ENCODE measurements around the gene DELE1.

The DELE1 gene

DNA sequence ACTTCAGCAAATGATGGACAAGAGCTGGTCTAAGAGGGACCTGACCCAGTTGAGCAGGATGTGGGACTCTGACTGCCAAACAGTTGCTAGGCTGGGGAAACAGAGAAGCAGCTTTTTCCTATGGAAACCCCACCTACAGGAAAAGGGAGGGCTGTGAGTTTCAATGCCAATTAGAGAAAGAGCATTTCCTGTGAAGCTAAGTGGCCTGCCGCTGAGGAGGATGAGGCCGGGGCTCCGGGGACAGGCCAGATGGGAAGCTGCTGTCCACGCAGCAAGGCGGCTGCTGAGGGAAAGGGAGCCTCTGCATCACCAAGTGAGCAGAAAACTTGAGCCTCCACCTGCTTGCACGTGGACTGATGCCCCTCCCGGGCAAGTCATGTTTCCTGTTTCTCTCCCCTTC, 34.4 kb downstream of the DELE1 start, which contains the start of gene PCDH12:
Gene PCDH12, minus strand, starts transcription at position 90 of the 400 bp plus-strand sequence. CDS start 351 bp downstream, outside the sequence.
- no peak for DNase-seq (ENCODE audit: low spot score)

GRCh38 chr5:141958546-141959172, 35.0 kb downstream of the DELE1 start:
- no peak for DNase-seq (ENCODE audit: low spot score)

DNA sequence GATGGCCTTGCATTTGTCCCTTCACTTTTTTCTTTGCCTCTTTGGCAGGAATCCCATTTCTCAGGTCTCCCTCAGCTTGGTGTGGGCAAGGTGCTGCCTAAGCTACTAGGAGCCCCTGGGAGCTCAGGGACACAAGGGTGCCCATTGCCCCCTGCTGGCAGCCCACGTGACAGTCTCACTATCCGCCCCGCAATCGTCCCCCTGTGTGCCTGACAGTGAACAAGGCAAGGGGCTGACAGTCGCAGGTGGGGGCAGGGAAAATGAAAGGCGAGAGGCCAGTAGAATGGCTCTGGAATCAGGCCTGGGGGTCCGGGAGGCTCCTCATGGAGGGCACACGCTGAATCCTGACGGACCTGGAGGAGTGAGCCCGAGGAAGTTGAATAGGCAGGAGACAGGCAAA, 36.3 kb downstream of the DELE1 start:
- DNase-seq (ENCODE audit: low spot score), result no peak

DNA sequence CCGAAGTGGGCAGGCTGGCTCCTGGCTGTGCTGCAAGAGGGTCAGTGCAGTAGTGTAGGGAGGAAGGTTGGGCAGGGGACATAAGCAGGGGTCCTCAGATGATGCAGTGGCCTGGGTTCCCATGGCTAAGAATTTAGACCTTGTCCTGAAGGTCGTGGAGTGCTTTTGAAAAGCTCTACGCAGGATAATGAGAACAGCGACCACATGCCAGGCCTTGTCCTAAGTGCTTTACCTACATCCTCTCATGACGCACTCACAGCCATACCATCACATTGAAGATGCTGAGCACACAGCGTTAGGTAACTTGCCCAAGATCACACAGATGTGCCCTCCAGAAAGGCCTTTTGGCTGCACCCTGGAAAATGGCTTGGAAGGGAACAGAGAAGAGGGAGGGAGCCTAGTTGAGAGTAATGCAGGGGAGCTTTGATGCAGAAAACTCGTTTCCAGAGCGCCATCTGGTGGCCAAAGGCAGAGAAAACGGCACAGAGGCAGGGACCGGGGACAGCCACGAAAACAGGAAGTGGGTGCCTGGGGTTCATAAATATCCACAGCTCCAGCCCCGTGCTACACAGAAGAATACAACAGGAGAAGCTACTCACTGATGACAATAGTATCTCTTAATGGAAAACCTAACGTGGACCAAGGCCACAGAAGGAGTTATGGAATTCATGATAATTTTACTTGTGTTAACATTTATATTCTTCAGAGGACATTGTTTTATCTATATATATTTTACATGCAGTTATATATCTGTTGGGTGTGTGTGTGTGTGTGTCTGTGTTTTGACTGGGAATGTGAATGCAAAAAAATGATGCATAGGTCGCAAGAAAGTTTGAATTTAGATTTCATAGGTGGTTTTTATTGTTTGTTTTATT, 37.0 kb downstream of the DELE1 start:
- DNase-seq (ENCODE audit: low spot score), result peak; percentile 84

DNA sequence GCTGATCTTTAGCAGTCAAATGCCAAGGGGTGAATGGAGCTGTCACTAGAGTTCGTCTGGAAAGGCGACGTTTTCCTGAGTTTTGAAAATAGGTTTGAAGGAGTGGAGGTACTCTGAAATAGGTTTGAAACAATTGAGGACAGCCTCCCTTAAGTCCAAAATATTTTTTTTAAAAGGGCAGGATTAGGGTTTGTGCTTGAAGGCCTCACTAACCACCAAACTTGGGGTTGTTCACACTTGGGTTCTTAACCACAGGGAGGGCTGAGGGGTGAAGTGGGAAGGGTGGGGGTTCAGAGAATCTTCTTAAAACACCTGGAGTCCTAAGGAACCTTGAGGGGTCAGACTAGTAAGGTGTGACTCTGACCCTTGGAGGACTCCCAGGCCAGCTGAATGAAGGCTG, 37.8 kb downstream of the DELE1 start:
- DNase-seq (ENCODE audit: low spot score), result no peak

GRCh38 chr5:141963701-141964100, 40.0 kb downstream of the DELE1 start:
- no peak for DNase-seq (ENCODE audit: low spot score)

DNA sequence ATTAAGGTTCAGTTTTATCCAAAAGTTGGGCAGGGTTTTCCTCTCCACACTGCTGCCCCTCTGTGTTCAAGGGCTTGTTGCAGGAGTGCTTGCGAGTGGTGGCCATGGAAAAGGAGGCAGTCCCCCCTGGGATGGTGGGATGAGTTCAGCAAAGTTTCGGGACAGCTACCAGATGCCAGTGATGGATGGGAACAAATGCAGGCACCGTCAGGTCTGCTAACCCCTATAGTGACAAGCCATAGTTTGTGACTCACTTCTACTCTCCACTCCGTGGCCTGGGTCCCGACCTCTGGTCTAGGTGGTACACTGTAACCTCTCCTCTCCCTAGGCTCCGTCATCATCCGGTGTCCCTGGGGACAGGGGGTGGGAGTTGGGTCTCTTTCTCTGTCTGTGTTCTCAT, 41.4 kb downstream of the DELE1 start:
- no peak for DNase-seq (ENCODE audit: low spot score)

GRCh38 chr5:141966275-141966962, 42.7 kb downstream of the DELE1 start:
- no peak for DNase-seq (ENCODE audit: low spot score)

DNA sequence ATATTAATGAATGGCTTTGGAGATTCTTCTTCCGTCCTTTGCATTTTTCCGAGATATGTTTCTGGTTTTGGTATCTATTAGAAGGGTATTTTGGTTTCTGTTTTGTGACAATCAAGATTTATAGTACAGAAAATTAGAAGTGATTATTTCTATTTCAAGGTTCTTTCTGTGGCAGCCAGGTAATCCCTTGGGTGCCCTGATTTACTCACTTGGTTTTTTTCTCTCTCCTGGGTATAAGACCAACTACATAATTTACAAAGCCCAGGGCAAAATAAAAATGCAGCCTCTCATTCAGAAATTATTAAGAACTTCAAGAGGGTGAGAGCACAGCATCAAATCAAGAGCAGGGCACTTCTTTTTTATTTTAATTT, 43.3 kb downstream of the DELE1 start:
- DNase-seq (ENCODE audit: low spot score), result no peak

GRCh38 chr5:141968914-141969608, 45.4 kb downstream of the DELE1 start, which contains the start of gene RNF14:
TSS of gene RNF14 (plus strand) at chr5:141969105. CDS start at chr5:141973589, 4,484 bp downstream.
- DNase-seq (ENCODE audit: low spot score), result peak; percentile 96

GRCh38 chr5:141969783-141970771, 46.4 kb downstream of the DELE1 start:
- DNase-seq (ENCODE audit: low spot score), result peak; percentile 40

- DNase-seq (ENCODE audit: low spot score), result no peak
Measured at GRCh38 chr5:141973871-141974595, 50.4 kb downstream of the DELE1 start.

GRCh38 chr5:141976176-141976575, 52.5 kb downstream of the DELE1 start:
- DNase-seq (ENCODE audit: low spot score), result no peak

GRCh38 chr5:141978389-141978788, 54.7 kb downstream of the DELE1 start:
- DNase-seq (ENCODE audit: low spot score), result no peak

- DNase-seq (ENCODE audit: low spot score), result no peak
Measured at GRCh38 chr5:141982626-141983025, 59.0 kb downstream of the DELE1 start.

- no peak for DNase-seq (ENCODE audit: low spot score)
Measured at GRCh38 chr5:141986072-141986471, 62.4 kb downstream of the DELE1 start.

DNA sequence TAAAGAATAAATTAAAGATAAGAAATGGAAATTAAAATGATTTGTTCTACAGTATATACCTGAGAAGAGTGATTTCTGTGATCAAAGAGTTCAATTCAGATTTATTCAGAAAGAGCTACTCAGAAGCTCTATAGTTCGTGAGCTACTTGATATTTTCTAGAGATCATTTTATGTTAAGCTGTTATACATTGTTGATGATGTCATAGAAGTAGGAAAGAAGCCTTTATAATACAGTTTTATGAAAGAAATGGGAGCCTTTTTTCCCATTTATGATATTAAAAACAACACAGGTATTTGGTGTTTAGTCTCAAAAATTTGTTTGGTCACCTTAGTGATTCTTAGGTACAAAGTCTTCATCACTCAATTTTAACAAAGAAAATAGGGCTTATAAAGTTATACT, 66.0 kb downstream of the DELE1 start:
- DNase-seq (ENCODE audit: low spot score), result no peak
